C1 segment of cervical spinal cord (tissue), 14 donors: ENCODE results near the gene ARMH3.

Experiments
- DNase-seq, 14 donors: peaks; one replicate each; lab custom pipeline; 2025; lab: John Stamatoyannopoulos, UW

Gene ARMH3

GRCh38 chr10:101940916-101941315 is 115.1 kb downstream of the ARMH3 start:
- DNase-seq, result no peak

GRCh38 chr10:101939729-101940128 is 116.2 kb downstream of the ARMH3 start:
- DNase-seq, result no peak

GRCh38 chr10:101939008-101939648 is 116.8 kb downstream of the ARMH3 start:
- DNase-seq, result no peak

GRCh38 chr10:101938305-101939007 is 117.5 kb downstream of the ARMH3 start:
- no peak for DNase-seq

GRCh38 chr10:101935431-101935830 is 120.5 kb downstream of the ARMH3 start:
- no peak for DNase-seq

GRCh38 chr10:101934686-101935305 is 121.2 kb downstream of the ARMH3 start:
- DNase-seq, result no peak

- no peak for DNase-seq
Observed at GRCh38 chr10:101933976-101934375, 122.0 kb downstream of the ARMH3 start.

- DNase-seq, result no peak
Observed at GRCh38 chr10:101932183-101932582, 123.8 kb downstream of the ARMH3 start.

GRCh38 chr10:101925027-101925426 is 130.9 kb downstream of the ARMH3 start:
- DNase-seq, result no peak

- DNase-seq, result no peak
Observed at GRCh38 chr10:101923256-101923655, 132.7 kb downstream of the ARMH3 start.

- no peak for DNase-seq
Observed at GRCh38 chr10:101922846-101923245, 133.1 kb downstream of the ARMH3 start.

- no peak for DNase-seq
Observed at GRCh38 chr10:101920546-101920945, 135.4 kb downstream of the ARMH3 start.

GRCh38 chr10:101919026-101919770 is 136.8 kb downstream of the ARMH3 start:
- DNase-seq, result no peak

GRCh38 chr10:101912561-101913179 is 143.3 kb downstream of the ARMH3 start:
- no peak for DNase-seq

- DNase-seq, result no peak
Observed at GRCh38 chr10:101906586-101907183, 149.3 kb downstream of the ARMH3 start.

GRCh38 chr10:101905251-101905650 is 150.7 kb downstream of the ARMH3 start:
- no peak for DNase-seq

- peak in 4 of 14 donors; percentile 1 to 8 (median 4) for DNase-seq
Observed at GRCh38 chr10:101903827-101904550, 152.0 kb downstream of the ARMH3 start.

GRCh38 chr10:101902820-101903145 is 153.2 kb downstream of the ARMH3 start:
- no peak for DNase-seq

- DNase-seq, result no peak
Observed at GRCh38 chr10:101902032-101902819, 153.7 kb downstream of the ARMH3 start.

GRCh38 chr10:101901340-101901739 is 154.6 kb downstream of the ARMH3 start:
- DNase-seq, result no peak
